Transverse colon (tissue), 4 donors: ENCODE results near the gene RDM1. TPM values are rescaled to one million over a fixed set of nuclear protein-coding genes. Genes with fewer than 3 reads are reported as not detected.

Experiments
- DNase-seq: peaks from one replicate; pipeline ENCODE4 v3.0.0-alpha.2; 2019
- H3K27ac ChIP-seq, 4 donors: fragments of 200-600 bp; sonication (generic); 2 replicates each; pipeline ENCODE4 v1.5.1; 2016 to 2018; ENCODE audit warnings: inconsistent platforms in 4 of 4
- H3K27me3 ChIP-seq: fragments of 200-600 bp; sonication (generic); 2 replicates; pipeline ENCODE4 v1.5.1; 2017; ENCODE audit warnings: inconsistent platforms
- H3K36me3 ChIP-seq, 4 donors: fragments of 200-600 bp; sonication (generic); 2 replicates each; pipeline ENCODE4 v1.5.1; 2017 to 2019; ENCODE audit warnings: inconsistent platforms in 4 of 4
- H3K4me1 ChIP-seq, 4 donors: fragments of 200-600 bp; sonication (generic); 2 replicates each; pipeline ENCODE4 v1.5.1; 2017 to 2020; ENCODE audit warnings: inconsistent platforms in 4 of 4
- H3K4me3 ChIP-seq, 4 donors: fragments of 200-600 bp; sonication (generic); 1 replicate in 1 of 4; 2 replicates in 3 of 4; pipeline versions ENCODE4 v1.5.1 to v1.6.1; 2017 to 2019; ENCODE audit warnings: inconsistent platforms in 4 of 4
- H3K9me3 ChIP-seq, 2 donors: fragments of 200-600 bp; sonication (generic); 2 replicates each; pipeline ENCODE4 v1.5.1; 2017 to 2019; ENCODE audit warnings: inconsistent platforms in 2 of 2
- EP300 ChIP-seq: sonication (generic); formaldehyde crosslinking; IDR thresholded peaks from one replicate; pipeline ENCODE4 v1.6.1; 2017; ENCODE audit warnings: antibody characterized with exemption, low read depth
- POLR2A ChIP-seq: fragments of 450-650 bp; IDR thresholded peaks from one replicate; pipeline ENCODE4 v1.6.1; 2016; ENCODE audit warnings: antibody characterized with exemption, mild to moderate bottlenecking, moderate library complexity
- POLR2AphosphoS5 ChIP-seq, 3 donors: sonication (generic); formaldehyde crosslinking; IDR thresholded peaks; one replicate each; pipeline ENCODE4 v1.6.1; 2016; ENCODE audit warnings: antibody characterized with exemption in 3 of 3
- WGBS, 2 donors: methylation state at CpG; one replicate each; pipeline ENCODE4 v1.1.5; 2018; ENCODE audit warnings: low coverage in 1 of 2; 5-methylcytosine and 5-hydroxymethylcytosine counted together
- in situ Hi-C, 4 donors: fragments of 200-750 bp; cut with MboI; loops; one replicate each; pipeline versions ENCODE4 v1.15.0 to v1.15.1; 2017; ENCODE audit warnings: low sequenced_read_pairs in 3 of 4, low pct_ligation_motif_present in 1 of 4, low pct_unique_long_range_greater_than_20kb in 1 of 4
- intact Hi-C: fragments of 100-400 bp; cut with DNase I; formaldehyde crosslinking; loops from one replicate; pipeline ENCODE4 v1.15.1; 2023; ENCODE audit warnings: low total_unique reads
- total RNA-seq, 4 donors: library from RNA; depleted of rRNA; stranded (reverse); fragments of >200 nt; gene quantifications; one replicate each; pipeline ENCODE4 v1.1.0, GENCODE V29; 2016
- TF ChIP-seq, protein P1 (sequence below), 5 experiments: fragments of 200-600 bp in 3 of 5; fragments of 450-650 bp in 2 of 5; sonication (generic) in 3 of 5; IDR thresholded peaks; 1 replicate in 2 of 5; 2 replicates in 3 of 5; pipeline ENCODE4 v1.5.1; 2016 to 2017; ENCODE audit warnings: antibody characterized with exemption in 5 of 5, inconsistent platforms in 3 of 5, mild to moderate bottlenecking in 2 of 5, moderate library complexity in 1 of 5

The RDM1 gene
- total RNA-seq, 4 donors from 2014 or later = 39.2 TPM; not detected in 3

GRCh38 chr17:35879773-35880654 lies 50.6 kb downstream of the RDM1 start, which contains the start of gene CCL5:
Gene CCL5, minus strand, starts transcription at chr17:35880360.
- no peaks in the 10 kb centered on the region for H3K4me1 ChIP-seq
- whole genome bisulfite sequencing, 2 donors = 49% methylated on average over 11 of the region's 11 CpGs; no CpG with 5 or more reads in 1 of the 2 donors
- peak within 1 kb of the TSS in 1 of 4 donors; percentile 27 for H3K4me3 ChIP-seq
- H3K27me3 ChIP-seq = no peaks in the 10 kb centered on the region
- peak within 1 kb of the TSS in 3 of 4 donors; percentile 6 to 50 (median 16) for H3K27ac ChIP-seq
- TF ChIP-seq POLR2A = peak; percentile 52
- TF ChIP-seq POLR2AphosphoS5 (IDR thresholded peaks at IDR 0.05) = peak in 2 of 3 donors; percentile 31 to 59
- TF ChIP-seq, protein P1, sequence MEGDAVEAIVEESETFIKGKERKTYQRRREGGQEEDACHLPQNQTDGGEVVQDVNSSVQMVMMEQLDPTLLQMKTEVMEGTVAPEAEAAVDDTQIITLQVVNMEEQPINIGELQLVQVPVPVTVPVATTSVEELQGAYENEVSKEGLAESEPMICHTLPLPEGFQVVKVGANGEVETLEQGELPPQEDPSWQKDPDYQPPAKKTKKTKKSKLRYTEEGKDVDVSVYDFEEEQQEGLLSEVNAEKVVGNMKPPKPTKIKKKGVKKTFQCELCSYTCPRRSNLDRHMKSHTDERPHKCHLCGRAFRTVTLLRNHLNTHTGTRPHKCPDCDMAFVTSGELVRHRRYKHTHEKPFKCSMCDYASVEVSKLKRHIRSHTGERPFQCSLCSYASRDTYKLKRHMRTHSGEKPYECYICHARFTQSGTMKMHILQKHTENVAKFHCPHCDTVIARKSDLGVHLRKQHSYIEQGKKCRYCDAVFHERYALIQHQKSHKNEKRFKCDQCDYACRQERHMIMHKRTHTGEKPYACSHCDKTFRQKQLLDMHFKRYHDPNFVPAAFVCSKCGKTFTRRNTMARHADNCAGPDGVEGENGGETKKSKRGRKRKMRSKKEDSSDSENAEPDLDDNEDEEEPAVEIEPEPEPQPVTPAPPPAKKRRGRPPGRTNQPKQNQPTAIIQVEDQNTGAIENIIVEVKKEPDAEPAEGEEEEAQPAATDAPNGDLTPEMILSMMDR (IDR thresholded peaks at IDR 0.05) = no peak
- peak; percentile 28 for DNase-seq
- intact Hi-C loops = no loop called here
- in situ Hi-C loops = no loop called here
- no peaks in the 10 kb centered on the region for H3K36me3 ChIP-seq
- no peaks in the 10 kb centered on the region for H3K9me3 ChIP-seq

DNA sequence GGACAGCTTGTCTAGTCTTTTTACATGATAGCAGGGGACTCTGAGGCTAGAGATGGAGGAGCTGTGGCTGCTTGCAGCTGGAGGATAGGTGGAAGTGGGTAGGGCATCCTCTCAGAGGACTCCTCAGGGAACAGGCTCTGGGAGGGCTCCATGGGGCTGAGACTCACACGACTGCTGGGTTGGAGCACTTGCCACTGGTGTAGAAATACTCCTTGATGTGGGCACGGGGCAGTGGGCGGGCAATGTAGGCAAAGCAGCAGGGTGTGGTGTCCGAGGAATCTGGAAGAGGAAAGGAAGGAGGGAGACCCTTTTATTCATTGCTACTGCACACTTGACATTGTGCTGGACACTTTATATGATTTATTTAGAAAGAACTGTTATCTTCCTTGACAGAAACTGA lies 52.2 kb downstream of the RDM1 start:
- H3K4me3 ChIP-seq = peak overlapping the region in 1 of 4 donors; percentile 18
- in situ Hi-C loops = no loop called here
- intact Hi-C loops = no loop called here

GRCh38 chr17:35877345-35878029 lies 53.1 kb downstream of the RDM1 start:
- H3K4me3 ChIP-seq = no peak overlapping the region
- H3K4me1 ChIP-seq = no peaks in the 10 kb centered on the region
- TF ChIP-seq, protein P1 (IDR thresholded peaks at IDR 0.05) = no peak
- TF ChIP-seq POLR2AphosphoS5 (IDR thresholded peaks at IDR 0.05) (no peak), POLR2A (no peak), EP300 (no peak)
- no peaks in the 10 kb centered on the region for H3K9me3 ChIP-seq
- intact Hi-C loops = no loop called here
- H3K27ac ChIP-seq = no peak overlapping the region
- H3K27me3 ChIP-seq = no peaks in the 10 kb centered on the region
- no peaks in the 10 kb centered on the region for H3K36me3 ChIP-seq
- in situ Hi-C loops = no loop called here
- no peak for DNase-seq

More for the DNA sequence above, 52.2 kb downstream of the RDM1 start:
- TF ChIP-seq POLR2AphosphoS5 (IDR thresholded peaks at IDR 0.05) (no peak), EP300 (no peak), POLR2A (no peak)
- TF ChIP-seq, protein P1 (IDR thresholded peaks at IDR 0.05) = no peak
- 60 to 70% methylated on average over 1 to 4 of the region's 4 CpGs for WGBS, 2 donors
- Histone ChIP-seq H3K4me1 (no peaks in the 10 kb centered on the region), H3K9me3 (no peaks in the 10 kb centered on the region), H3K27ac (no peak overlapping the region), H3K27me3 (no peaks in the 10 kb centered on the region), H3K36me3 (no peaks in the 10 kb centered on the region)
- no peak for DNase-seq

DNA sequence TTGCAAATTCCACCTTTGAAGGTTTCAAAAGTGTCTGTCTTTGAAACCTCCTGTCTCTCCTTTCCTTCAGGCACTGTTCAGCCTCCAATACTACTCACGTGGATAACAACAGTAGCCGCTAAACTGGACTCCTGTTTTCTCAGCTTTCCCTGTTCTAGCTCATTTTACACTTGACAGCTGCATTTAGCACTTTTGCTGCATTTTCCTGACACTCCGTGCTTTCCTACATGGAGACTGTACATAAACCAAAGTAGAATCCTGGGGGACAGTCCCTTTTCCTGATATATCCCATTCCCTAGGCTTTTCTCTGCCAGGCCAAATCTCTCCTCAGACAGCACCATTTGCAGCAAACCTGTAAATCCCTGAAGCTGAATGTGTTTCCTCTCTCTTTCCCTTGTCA lies 54.0 kb downstream of the RDM1 start:
- H3K4me1 ChIP-seq = no peaks in the 10 kb centered on the region
- H3K36me3 ChIP-seq = no peaks in the 10 kb centered on the region
- H3K27ac ChIP-seq = no peak overlapping the region
- 79% methylated on average over 3 of the region's 3 CpGs; no CpG with 5 or more reads in 1 of the 2 donors for WGBS, 2 donors
- TF ChIP-seq, protein P1 (IDR thresholded peaks at IDR 0.05) = no peak
- TF ChIP-seq POLR2AphosphoS5 (IDR thresholded peaks at IDR 0.05) (no peak), EP300 (no peak), POLR2A (no peak)
- no peak for DNase-seq
- intact Hi-C loops = no loop called here
- no peaks in the 10 kb centered on the region for H3K27me3 ChIP-seq
- in situ Hi-C loops = no loop called here
- no peaks in the 10 kb centered on the region for H3K9me3 ChIP-seq
- no peak overlapping the region for H3K4me3 ChIP-seq
